Right lobe of liver (tissue), 6 donors: ENCODE results near the gene MTRF1L. TPM values are rescaled to one million over a fixed set of nuclear protein-coding genes. Genes with fewer than 3 reads are reported as not detected.

Experiments used
- ATAC-seq, 4 donors: fragments of 200-7000 bp; cut with Tn5 transposase; one replicate each; pipeline ENCODE4 v1.9.1; 2020; ENCODE audit warnings: mild to moderate bottlenecking in 4 of 4, moderate library complexity in 4 of 4
- DNase-seq, 3 donors: peaks; one replicate each; pipeline ENCODE4 v3.0.0-alpha.2; 2020
- H3K27ac ChIP-seq, 3 donors: fragments of 200-600 bp; one replicate each; pipeline ENCODE4 v1.8.0; 2022
- H3K27me3 ChIP-seq, 2 donors: fragments of 200-600 bp; one replicate each; pipeline ENCODE4 v1.8.0; 2022
- H3K36me3 ChIP-seq, 4 donors: fragments of 200-600 bp; sonication (generic) in 1 of 4; one replicate each; pipeline versions ENCODE4 v1.5.1 to v1.8.0; 2017 to 2022; ENCODE audit warnings: control low read depth in 1 of 4
- H3K4me1 ChIP-seq, 4 donors: fragments of 200-600 bp; sonication (generic) in 1 of 4; one replicate each; pipeline versions ENCODE4 v1.5.1 to v1.8.0; 2017 to 2022; ENCODE audit warnings: control low read depth in 1 of 4
- H3K4me3 ChIP-seq, 3 donors: fragments of 200-600 bp; one replicate each; pipeline ENCODE4 v1.8.0; 2022
- H3K9me3 ChIP-seq, 4 donors: fragments of 200-600 bp; sonication (generic) in 1 of 4; one replicate each; pipeline versions ENCODE4 v1.5.1 to v1.8.0; 2017 to 2022; ENCODE audit warnings: control low read depth in 1 of 4
- POLR2A ChIP-seq: fragments of 450-650 bp; IDR thresholded peaks from one replicate; pipeline ENCODE4 v1.6.1; 2017; ENCODE audit warnings: antibody characterized with exemption, mild to moderate bottlenecking
- WGBS: methylation state at CpG from one replicate; pipeline ENCODE4 v1.1.6; 2018; ENCODE audit warnings: low coverage, low lambda C conversion rate; ENCODE audit not compliant: insufficient coverage; ENCODE audit errors: missing lambda C conversion rate; 5-methylcytosine and 5-hydroxymethylcytosine counted together
- intact Hi-C, 2 donors: fragments of 100-400 bp; cut with DNase I; formaldehyde crosslinking; loops; one replicate each; pipeline versions ENCODE4 v1.11.2 to v1.14.1; 2022
- total RNA-seq, 6 experiments: library from RNA; depleted of rRNA in 2 of 6; stranded (reverse); fragments of >200 nt in 2 of 6; fragmentation: NEBNext Ultra II Directional in 3 of 6; extraction: Animal tissue kit (Norgen Biotek cat#: 25700) in 3 of 6; gene quantifications; one replicate each; pipeline versions ENCODE4 v1.1.0 to v1.2.4, GENCODE V29; 2016 to 2023
- TF ChIP-seq, protein P1 (sequence below), 4 donors: fragments of 200-600 bp in 3 of 4; fragments of 450-650 bp in 1 of 4; IDR thresholded peaks; one replicate each; pipeline versions ENCODE4 v1.5.1 to v1.8.0; 2016 to 2022; ENCODE audit warnings: antibody characterized with exemption in 4 of 4, mild to moderate bottlenecking in 2 of 4
- donor health status: DM: no; HTN: yes; CAD: no.
- donor health status: DM: no; HTN: no; CAD: no.
- donor health status: DM: no; HTN: no; CAD: no.
- donor health status: DM: no; HTN: yes; CAD: no.
- donor health status: DM: no; HTN: yes; CAD: no.

MTRF1L gene
- total RNA-seq, 6 experiments from 2014 or later = 6.1 to 16.8 (median 9.7) TPM

DNA sequence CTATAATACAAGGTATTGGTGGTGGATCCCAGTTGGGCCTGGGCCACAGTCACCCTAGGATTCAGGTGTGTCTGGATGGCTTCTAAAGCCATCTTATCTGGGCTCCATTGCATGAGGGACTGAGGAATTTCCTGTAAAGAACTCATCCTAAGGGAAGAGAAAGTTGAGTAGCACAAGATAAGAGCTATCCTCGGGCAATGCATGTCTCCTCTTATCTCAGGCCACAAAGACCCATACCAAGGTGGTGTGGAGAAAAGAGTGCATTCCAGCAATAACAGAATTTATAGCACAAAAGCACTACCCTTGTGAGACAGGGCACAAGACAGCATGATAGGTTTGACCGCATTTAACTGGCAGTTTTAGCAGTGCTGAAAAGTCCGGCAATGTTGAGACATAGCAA lies 14.3 kb upstream of the MTRF1L start:
- no peaks in the 10 kb centered on the region for H3K27me3 ChIP-seq
- H3K27ac ChIP-seq = no peak overlapping the region
- WGBS = 65% methylated on average over 3 of the region's 3 CpGs
- H3K4me1 ChIP-seq = no peaks in the 10 kb centered on the region
- ATAC-seq = no peak
- no peaks in the 10 kb centered on the region for H3K36me3 ChIP-seq
- H3K9me3 ChIP-seq = no peaks in the 10 kb centered on the region
- TF ChIP-seq, protein P1, sequence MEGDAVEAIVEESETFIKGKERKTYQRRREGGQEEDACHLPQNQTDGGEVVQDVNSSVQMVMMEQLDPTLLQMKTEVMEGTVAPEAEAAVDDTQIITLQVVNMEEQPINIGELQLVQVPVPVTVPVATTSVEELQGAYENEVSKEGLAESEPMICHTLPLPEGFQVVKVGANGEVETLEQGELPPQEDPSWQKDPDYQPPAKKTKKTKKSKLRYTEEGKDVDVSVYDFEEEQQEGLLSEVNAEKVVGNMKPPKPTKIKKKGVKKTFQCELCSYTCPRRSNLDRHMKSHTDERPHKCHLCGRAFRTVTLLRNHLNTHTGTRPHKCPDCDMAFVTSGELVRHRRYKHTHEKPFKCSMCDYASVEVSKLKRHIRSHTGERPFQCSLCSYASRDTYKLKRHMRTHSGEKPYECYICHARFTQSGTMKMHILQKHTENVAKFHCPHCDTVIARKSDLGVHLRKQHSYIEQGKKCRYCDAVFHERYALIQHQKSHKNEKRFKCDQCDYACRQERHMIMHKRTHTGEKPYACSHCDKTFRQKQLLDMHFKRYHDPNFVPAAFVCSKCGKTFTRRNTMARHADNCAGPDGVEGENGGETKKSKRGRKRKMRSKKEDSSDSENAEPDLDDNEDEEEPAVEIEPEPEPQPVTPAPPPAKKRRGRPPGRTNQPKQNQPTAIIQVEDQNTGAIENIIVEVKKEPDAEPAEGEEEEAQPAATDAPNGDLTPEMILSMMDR (IDR thresholded peaks at IDR 0.05) = no peak
- no peak for TF ChIP-seq POLR2A
- no peak for DNase-seq
- intact Hi-C loops = no loop called here
- H3K4me3 ChIP-seq = no peak overlapping the region

DNA sequence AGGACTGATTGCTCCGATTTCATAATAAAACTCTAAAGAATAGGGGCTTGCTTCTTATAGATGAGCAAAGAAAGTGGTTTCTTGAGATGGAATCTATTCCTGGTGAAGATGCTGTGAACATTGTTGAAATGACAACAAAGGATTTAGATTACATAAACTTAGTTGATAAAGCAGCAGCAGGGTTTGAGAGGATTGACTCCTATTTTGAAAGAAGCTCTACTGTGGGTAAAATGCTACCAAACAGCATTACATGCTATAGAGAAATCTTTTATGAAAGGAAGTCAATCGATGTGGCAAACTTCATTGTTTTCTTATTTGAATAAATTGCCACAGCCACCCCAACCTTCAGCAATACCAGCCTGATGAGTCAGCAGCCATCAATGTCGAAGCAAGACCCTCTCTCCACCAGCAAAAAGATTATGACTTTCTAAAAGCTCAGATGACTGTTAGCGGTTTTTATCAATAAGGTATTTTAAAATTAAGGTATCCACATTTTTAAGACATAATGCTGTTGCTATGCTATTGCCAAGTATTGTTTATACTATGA lies 12.7 kb upstream of the MTRF1L start:
- DNase-seq (no peak), ATAC-seq (no peak)
- Histone ChIP-seq H3K4me1 (no peaks in the 10 kb centered on the region), H3K9me3 (no peaks in the 10 kb centered on the region), H3K27me3 (no peaks in the 10 kb centered on the region), H3K4me3 (no peak overlapping the region), H3K27ac (no peak overlapping the region), H3K36me3 (no peaks in the 10 kb centered on the region)
- no peak for TF ChIP-seq POLR2A
- TF ChIP-seq, protein P1 (IDR thresholded peaks at IDR 0.05) = no peak
- intact Hi-C loops = no loop called here
- WGBS = 64% methylated on average over 4 of the region's 4 CpGs

DNA sequence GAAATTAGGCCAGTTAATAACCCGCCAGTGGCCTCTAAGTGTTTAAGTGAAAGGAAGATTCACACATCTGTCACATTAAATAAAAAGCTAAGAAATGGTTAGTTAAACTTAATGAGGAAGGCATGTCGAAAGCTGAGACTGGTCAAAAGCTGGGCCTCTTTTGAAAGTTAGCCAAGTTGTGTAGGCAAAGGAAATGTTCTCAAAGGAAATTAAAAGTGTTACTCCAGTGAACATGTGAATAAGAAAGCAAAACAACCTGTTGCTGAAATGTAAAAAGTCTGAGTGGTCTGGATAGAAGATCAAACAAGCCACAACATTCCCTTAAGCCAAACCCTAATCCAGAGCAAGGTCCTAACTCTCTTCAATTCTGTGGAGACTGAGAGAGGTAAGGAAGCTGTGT lies 10.9 kb upstream of the MTRF1L start:
- Histone ChIP-seq H3K9me3 (no peaks in the 10 kb centered on the region), H3K4me1 (no peaks in the 10 kb centered on the region), H3K36me3 (no peaks in the 10 kb centered on the region), H3K27me3 (no peaks in the 10 kb centered on the region), H3K4me3 (no peak overlapping the region), H3K27ac (no peak overlapping the region)
- WGBS = 58% methylated on average over 2 of the region's 2 CpGs
- TF ChIP-seq, protein P1 (IDR thresholded peaks at IDR 0.05) = no peak
- no peak for TF ChIP-seq POLR2A
- ATAC-seq (no peak), DNase-seq (no peak)
- intact Hi-C loops = no loop called here

DNA sequence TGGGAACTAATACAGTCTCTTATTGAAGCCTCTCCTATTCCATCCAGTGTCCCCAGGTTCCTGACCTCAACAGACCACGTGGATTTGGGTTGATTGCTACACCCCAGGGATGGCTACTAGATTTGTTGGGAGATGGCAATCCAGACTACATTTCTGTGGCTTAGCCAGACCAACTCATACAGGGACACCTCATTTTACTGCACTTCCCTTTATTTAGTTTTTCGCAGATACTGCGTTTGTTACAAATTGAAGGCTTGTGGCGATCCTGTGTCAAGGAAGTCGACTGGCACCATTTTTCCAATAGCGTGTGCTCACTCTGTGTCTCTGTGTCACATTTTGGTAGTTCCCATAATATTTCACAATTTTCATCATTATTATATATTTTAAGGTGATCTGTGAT lies 10.3 kb upstream of the MTRF1L start:
- ATAC-seq (no peak), DNase-seq (no peak)
- H3K27ac ChIP-seq = no peak overlapping the region
- H3K4me3 ChIP-seq = no peak overlapping the region
- intact Hi-C loops = no loop called here
- TF ChIP-seq, protein P1 (IDR thresholded peaks at IDR 0.05) = no peak
- TF ChIP-seq POLR2A = no peak
- no peaks in the 10 kb centered on the region for H3K36me3 ChIP-seq
- no peaks in the 10 kb centered on the region for H3K27me3 ChIP-seq
- H3K4me1 ChIP-seq = no peaks in the 10 kb centered on the region
- 80% methylated on average over 5 of the region's 6 CpGs for WGBS
- no peaks in the 10 kb centered on the region for H3K9me3 ChIP-seq

DNA sequence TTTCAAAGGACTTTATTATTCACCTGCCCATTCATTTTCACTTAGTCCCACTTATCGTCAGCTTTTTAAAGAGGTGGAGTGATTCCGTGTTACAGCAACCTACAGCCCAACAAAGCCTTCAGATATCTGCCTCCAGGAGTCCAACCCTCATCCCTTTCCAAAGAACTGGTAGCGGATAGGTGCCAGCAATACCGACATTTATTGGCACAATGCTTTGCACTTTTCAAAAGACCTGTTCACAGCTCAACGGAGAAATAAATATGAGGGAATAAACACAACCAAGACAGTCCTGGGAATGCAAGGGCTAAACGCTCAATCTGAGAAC lies 819 bp upstream of the MTRF1L start:
- no peak for DNase-seq
- H3K4me3 ChIP-seq = peak overlapping the region; percentile 62 to 82 (median 77)
- intact Hi-C loops = no loop called here
- no peaks in the 10 kb centered on the region for H3K27me3 ChIP-seq
- WGBS = 2% methylated on average over 6 of the region's 6 CpGs
- peaks cover 0 to 4% (median 2%) of the 10 kb centered on the region in 4 donors for H3K36me3 ChIP-seq
- H3K4me1 ChIP-seq = peaks cover 0 to 32% (median 7%) of the 10 kb centered on the region in 4 donors
- no peaks in the 10 kb centered on the region for H3K9me3 ChIP-seq
- TF ChIP-seq, protein P1 (IDR thresholded peaks at IDR 0.05) = no peak
- no peak for TF ChIP-seq POLR2A
- peak overlapping the region; percentile 62 to 74 (median 64) for H3K27ac ChIP-seq
- peak in 3 of 4 donors; percentile 6 to 14 (median 13) for ATAC-seq
